Measurements from ENCODE around the gene HLA-DMB.

Gene HLA-DMB

DNA sequence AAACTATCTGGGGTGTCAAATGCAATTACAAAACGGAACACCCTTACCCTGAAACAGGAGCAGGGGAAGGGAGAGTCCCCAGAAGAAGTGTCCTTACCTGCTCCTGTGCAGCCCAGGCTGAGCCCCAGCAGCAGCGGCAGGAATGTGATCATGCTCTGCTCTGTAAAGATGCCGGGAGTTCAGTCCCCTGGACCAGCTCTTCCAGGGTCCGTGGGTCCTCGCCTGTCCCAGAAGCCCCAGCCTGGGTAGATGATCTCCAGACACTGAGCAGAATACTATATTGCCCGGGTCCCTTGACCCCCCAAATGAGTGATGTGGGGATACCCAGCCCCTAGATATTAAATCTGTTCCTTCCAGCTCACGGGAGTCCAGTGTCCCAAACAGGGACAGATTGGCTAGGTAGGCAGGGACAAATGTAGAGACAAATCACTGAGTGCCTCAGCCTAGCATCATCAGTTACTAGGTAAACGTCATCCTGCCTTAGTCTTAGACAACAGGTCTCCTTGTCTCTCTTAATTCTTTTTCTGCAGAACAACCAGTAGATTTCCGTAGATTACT lies at the start of gene HLA-DMB:
HLA-DMB (minus strand) TSS at position 373 of the 558 bp plus-strand sequence; CDS start at position 152, 221 bp downstream.
- peak; percentile 75 for DNase-seq

DNA sequence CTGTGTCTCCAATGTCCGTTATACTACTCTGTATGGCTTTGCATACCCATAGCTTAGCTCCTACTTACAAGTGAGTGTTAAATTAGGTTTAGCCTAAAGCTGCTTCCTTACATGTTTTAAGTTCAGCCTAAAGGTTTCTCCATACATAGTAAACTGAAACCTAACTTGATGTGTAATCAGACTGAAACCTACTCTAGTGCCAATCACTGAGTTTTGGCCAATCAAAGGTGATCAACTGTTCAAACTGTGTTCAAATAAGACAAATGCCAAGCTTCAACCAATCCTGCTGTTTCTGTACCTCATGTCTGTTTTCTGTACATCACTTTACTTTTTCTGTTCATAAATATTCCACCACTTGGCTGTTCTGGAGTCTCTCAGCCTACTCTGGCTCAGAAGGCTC lies 48.5 kb upstream of the HLA-DMB start:
- DNase-seq = no peak

DNA sequence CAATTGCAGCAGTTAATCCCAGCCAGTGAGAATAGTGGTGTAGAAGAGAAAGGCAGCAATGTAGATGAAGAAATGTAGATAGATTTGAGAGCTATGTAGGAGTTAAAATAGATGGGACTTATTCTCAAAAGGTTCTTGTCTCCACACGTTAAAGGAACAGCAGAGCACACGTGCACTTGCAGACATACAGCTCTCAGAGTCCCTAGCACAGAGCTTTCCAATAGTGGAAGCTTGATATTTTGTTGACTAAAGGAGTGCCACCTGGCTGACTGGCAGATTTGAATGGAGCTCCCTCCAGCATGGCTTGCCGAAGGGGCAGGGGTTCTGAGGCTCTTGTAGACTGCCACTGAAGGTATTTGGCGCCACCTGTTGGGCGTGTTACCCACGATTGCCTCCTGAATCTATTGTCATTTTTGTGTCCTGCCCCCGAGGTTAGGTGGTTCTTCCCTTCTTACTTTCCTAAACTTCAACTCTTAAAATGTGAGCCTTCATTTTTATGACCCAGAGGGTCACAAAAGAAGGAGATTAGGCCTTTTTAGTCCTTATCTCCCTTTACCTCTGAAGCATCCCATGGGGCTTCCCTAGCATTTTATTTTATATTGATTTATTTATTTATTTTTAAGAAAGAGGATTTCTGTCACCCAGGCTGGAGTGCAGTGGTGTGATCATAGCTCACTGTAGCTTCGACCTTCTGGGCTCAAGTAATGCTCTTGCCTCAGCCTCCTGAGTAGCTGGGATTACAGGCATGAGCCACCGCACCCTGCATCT lies 44.0 kb upstream of the HLA-DMB start:
- DNase-seq = peak; percentile 95

DNA sequence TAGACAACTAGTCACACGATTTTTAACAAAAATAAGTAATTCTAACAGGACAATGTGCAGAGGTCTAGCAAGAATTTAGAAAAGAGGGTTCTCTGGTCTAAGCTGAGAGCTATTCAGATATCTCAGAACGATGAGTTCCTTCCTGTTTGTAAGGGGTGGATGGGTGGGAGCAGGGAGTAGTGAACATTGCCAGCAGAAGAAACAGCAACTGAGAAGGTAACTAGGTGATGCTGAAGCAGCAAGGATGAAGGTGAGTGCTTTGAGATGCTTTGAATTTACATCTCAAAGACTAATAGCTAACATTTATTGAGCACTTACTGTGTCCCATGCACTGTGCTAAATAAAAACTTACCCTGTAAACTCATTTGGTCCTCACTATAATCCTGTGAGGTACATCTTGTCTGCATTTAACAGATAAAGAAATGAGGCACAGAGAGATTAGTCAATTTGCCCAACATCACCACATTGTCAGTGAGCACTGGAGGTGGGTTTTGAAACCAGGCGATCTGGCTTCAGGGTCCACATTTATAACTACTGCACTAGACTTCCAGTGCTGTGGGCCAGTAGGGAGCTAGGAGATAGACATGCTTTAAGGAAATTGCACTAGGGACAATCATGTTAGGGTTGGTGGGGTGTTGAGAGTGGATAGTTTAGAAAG lies 43.3 kb upstream of the HLA-DMB start:
- DNase-seq = no peak

DNA sequence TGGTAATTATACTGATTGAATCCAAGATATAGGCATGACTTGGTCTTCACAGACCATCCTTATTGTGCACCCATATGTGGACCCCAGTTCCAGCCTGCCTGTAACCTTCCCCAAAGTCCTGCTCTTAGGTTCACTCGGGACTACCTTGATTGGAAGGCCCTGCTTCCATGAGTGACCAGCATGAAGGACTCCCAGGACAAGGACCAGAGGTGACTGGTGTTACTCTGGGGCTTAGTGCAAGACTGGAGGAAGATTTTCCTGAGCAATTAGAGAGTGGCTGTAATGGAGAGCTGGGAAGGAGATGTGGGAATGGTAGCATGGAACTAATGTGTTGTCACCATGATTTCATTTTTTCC lies 42.6 kb upstream of the HLA-DMB start:
- DNase-seq = no peak

DNA sequence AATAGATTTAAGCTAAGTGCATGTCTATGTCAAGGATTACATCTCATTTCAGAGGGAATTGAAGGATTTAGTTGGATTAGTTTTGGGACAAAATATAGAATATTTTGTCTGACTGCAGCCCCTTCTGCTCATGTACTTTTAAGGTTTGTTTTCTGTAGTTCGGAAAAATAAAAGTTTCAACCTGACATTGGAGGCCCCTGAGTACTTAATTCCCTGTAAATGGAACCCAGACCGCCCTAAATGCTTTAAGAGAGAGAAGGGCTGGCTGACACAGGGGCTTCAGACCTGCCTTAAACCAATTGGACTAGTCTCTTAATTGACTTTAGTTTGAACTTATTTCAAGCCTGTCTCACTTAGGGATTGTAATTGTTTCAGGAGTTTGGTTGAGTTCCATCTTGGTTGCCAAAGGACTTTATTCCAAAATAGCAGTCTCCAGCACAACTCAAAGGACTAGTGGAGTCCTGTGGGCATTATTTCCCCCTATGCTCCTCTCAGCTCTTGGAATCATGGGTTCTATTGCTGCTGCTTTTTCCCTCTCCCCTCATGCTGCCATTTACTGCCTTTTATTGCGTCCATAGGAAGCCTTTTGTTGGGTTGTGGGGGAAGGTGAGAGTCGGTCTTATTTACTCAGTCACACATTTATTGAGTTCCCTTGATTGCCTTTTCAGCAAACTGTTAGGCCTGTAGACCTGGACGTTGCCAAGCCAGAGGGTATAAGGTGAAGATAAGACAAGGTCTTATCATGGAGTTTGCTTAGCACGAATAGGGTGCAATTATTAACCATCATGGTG lies 42.1 kb upstream of the HLA-DMB start:
- no peak for DNase-seq

DNA sequence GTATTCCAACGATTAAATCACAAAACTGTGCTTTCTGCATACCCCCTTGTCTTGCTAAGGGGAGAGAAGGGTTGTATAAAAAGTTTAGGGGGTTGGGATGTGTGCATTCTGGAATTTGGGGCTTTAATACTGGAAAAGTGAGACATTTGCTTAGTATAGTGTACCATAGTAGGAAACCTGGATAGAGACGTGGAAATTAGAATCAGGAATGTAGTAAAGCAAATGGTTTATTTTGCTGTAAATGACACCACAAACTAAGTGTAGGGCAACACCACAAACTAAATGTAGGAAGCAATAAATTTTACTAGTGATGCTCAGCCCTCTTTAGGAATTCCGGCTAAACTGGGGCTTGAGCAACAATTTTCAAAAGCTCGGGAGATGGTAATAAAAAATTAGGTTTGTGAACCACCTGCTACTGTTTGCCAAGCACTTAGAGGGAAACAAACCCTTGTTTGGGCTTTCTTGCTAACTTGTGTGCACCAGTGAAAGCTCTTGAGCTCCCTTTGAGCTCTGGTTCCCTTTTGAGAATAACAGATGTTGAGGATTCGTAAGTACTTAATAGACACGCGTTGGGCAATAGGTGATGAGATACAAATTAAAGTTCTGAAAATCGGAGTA lies 41.4 kb upstream of the HLA-DMB start:
- no peak for DNase-seq

DNA sequence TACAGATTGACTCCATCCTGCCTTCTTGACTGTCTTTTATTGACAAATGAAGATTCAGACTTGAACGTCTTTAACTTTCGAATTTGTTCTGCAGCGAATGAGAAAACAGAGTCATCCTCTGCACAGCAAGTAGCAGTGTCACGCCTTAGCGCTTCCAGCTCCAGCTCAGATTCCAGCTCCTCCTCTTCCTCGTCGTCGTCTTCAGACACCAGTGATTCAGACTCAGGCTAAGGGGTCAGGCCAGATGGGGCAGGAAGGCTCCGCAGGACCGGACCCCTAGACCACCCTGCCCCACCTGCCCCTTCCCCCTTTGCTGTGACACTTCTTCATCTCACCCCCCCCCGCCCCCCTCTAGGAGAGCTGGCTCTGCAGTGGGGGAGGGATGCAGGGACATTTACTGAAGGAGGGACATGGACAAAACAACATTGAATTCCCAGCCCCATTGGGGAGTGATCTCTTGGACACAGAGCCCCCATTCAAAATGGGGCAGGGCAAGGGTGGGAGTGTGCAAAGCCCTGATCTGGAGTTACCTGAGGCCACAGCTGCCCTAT lies 39.7 kb upstream of the HLA-DMB start:
- no peak for DNase-seq

DNA sequence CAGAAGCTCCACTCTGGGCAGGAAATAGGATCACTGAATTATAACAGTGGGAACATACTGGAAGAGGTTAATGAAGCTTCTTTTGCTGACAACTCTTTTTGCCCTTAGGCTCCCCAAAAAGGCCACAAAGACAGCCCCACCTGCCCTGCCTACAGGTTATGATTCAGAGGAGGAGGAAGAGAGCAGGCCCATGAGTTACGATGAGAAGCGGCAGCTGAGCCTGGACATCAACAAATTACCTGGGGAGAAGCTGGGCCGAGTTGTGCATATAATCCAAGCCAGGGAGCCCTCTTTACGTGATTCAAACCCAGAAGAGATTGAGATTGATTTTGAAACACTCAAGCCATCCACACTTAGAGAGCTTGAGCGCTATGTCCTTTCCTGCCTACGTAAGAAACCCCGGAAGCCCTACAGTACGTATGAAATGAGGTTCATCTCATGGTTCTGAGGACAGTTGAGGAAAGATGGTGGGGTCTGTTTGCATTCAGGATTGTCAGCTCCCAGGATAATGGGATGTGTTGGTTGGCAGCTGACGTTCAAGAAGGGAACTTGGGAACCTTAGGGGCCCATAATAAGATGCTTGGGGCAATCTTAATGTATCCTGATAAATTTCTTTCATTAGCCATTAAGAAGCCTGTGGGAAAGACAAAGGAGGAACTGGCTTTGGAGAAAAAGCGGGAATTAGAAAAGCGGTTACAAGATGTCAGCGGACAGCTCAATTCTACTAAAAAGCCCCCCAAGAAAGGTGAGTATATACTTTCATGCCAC lies 39.1 kb upstream of the HLA-DMB start:
- DNase-seq = no peak

DNA sequence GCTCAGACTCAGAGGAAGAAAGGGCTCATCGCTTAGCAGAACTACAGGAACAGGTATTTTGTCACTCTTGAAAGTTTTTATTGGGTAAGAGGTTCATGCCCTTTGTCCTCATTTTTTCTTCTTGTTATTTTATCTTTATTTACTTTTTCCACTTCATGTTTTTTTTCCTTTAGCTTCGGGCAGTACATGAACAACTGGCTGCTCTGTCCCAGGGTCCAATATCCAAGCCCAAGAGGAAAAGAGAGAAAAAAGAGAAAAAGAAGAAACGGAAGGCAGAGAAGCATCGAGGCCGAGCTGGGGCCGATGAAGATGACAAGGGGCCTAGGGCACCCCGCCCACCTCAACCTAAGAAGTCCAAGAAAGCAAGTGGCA lies 37.1 kb upstream of the HLA-DMB start:
- no peak for DNase-seq

DNA sequence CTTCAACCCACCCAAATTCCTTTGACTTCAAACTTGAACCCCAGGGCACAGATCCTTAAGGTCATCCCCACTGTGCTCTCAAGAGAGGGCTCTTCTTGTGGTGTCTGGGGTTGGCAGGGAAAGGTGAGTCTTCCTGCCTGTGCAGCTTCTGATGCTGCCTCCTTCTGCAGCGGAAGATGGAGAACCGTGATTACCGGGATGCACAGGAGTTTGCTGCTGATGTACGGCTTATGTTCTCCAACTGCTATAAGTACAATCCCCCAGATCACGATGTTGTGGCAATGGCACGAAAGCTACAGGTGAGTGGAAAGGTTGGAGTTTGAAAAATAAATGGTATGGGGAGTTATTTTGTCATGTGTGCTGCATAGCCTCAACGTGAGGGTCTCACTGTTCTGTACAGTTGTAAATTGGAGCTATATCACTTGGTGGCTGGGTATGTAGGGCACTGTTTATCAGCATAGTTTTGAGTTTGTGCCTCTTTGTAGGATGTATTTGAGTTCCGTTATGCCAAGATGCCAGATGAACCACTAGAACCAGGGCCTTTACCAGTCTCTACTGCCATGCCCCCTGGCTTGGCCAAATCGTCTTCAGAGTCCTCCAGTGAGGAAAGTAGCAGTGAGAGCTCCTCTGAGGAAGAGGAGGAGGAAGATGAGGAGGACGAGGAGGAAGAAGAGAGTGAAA lies 36.6 kb upstream of the HLA-DMB start:
- DNase-seq = no peak

DNA sequence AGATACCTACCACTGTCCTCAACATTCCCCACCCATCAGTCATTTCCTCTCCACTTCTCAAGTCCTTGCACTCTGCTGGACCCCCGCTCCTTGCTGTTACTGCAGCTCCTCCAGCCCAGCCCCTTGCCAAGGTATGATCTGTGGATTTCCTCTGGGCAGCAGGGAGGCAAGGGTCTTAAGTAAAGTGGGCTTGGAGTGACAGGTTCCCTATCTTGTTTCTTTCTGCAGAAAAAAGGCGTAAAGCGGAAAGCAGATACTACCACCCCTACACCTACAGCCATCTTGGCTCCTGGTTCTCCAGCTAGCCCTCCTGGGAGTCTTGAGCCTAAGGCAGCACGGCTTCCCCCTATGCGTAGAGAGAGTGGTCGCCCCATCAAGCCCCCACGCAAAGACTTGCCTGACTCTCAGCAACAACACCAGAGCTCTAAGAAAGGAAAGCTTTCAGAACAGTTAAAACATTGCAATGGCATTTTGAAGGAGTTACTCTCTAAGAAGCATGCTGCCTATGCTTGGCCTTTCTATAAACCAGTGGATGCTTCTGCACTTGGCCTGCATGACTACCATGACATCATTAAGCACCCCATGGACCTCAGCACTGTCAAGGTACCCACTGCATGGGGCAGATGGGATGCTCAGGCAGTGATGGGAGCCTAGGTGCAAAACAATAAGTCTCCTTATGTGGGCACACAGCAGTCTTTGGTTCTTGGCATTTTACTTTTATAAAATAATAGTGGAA lies 35.7 kb upstream of the HLA-DMB start:
- no peak for DNase-seq

DNA sequence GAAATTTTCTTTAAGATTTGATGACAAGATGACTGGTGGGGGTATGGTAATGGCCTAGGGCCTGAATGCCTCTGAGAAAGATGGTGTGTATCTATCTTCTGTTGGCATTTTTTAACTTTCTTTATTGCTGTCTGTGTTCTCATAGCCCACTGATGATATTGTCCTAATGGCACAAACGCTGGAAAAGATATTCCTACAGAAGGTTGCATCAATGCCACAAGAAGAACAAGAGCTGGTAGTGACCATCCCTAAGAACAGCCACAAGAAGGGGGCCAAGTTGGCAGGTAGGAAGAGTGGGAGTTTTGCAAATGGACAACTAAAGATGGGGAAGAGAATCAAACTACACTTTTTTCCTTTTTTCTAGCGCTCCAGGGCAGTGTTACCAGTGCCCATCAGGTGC lies 35.1 kb upstream of the HLA-DMB start:
- DNase-seq = no peak

DNA sequence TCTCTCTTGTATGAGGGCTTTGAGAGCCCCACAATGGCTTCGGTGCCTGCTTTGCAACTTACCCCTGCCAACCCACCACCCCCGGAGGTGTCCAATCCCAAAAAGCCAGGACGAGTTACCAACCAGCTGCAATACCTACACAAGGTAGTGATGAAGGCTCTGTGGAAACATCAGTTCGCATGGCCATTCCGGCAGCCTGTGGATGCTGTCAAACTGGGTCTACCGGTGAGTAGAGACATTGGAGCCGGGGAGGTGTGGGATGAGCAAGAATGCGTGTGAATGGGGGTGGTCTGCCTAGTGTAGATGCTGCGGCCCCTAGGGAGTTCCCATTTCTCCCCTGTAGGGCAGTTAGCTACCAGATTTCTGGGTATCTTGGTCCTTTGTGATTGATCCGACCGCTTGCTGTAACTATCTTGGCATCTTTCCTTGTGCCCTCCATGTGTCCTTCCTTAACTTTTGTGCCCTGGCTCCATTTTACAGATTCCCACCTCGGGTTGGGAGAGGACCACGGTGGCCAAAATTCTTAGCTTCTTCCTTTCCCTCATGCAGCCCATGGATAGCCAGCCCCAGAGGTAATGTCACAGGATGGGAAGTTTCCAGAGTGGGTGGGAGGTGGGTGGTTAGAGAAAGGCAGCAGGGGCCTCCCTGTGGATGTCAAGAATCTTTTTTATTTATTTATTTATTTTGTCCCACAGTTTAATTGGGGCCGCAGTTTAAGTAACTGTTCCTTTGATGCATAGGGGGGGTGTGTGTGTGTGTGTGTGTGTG lies 33.9 kb upstream of the HLA-DMB start:
- peak; percentile 64 for DNase-seq

DNA sequence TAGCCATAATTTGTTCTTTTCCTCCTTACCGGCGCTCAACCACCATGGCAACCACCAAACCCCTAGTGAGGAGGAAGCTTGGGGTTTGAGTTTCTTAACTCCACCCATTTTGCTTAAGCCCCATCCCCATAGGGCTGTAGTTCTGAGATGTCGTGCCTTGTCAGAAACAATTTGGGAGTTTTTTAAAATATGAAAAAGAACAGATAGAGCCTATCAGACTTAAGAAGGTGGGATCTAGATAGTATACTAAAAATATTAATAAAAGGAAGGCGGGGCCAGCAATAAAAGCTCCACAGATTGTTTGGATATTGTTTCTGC lies 33.1 kb upstream of the HLA-DMB start:
- no peak for DNase-seq

DNA sequence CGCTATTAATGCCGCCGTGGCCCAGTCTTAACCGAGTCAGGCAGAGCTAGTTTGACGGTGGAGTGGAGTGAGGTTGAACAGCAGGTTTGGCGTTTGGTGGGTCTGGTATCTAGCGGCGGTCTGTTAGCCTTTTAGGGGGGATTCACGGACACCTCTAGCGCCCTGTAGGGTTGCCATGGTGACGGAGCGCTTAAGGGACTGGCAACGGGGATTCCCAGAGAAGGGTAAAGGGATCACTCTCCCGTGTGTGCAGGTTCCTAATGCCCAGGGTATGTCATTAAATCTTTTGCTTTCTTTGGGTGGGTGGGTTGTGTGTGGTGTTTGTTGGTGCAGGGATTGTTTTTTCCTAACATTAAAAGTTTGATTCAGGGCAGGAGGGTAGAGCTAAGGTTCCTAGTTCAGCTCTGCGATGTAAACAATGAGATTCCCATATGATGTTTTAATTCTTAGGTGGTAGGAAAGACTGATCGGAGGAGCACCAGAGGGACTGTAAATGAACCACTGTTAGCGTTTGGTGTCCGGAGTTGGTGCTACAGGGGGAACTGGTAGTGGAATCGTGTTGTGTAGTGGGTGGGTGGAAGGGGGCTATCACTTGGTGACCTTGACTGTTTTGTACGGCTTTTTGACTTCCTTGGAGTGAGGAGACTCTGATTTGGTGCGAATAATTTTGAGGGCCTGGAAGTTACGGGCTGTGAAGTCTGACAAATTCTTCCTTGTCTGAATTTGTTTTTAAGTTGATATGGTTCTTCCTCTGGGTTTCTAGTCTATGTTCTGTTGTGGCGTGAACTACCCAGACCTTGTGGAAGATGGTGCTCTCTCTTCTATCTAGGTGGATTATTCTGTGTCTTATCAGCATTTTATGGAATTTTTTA lies 32.6 kb upstream of the HLA-DMB start:
- peak; percentile 81 for DNase-seq

DNA sequence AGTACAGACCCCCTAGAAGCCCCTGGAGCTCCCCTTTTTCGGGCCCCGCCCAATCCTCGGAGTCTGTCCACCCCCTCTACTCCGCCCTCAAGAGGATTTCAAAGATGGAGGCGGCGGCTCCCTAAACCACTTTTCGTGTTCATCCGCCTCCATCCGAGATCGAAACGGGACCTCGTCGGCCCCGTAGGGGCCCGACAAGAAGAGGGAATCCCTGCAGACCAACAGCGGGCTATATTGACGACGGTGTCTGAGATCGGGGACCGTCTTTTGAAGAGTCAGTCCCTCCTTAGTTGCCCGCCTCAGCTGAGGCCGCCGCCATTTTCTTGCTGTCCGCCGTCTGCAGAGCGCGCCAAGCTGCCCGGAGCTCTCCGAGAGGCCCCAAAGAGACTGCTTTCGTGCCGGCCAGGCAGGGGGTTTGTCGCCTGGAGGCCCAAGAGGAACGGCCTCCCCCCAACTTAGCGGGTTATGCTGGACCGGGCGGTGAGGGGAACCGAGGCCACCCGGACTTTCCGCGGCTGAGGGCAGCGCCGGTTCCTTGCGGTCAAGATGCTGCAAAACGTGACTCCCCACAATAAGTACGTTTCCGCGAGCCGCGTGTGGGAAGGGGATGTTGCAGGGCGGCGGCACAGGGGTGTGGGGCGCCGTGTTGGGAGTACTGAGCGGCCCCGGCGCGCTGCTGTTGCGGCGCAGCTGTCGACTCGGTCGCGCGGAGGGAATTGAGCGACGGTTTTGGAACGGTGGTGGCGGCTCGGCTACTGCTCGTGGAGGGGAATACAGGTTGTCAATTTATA lies 31.7 kb upstream of the HLA-DMB start:
- DNase-seq = no peak
